Activated CD4-positive, alpha-beta T cell treated with anti-CD3 and anti-CD28 coated beads, Interleukin-2, amount 10 ng/mL, durations not matched to agents 24 days and 14 days (primary cell): ENCODE data around the gene PRCP. TPM values are rescaled to one million over a fixed set of nuclear protein-coding genes. Genes with fewer than 3 reads are reported as not detected.
A peak's percentile ranks its signal among the peaks of the same experiment; 100 is the strongest.
"Not testable (repeated sequence)": the region's sequence is repeated elsewhere in the genome, so short reads cannot be mapped to it uniquely, and the experiment has no call there.

Experiments
- DNase-seq: peaks from one replicate; pipeline ENCODE4 v3.0.0; 2022
- H3K27ac Mint-ChIP-seq: one replicate; pipeline ENCODE4 v1.8.0; 2022; ENCODE audit warnings: mild to moderate bottlenecking, mixed read lengths
- H3K27me3 Mint-ChIP-seq: one replicate; pipeline ENCODE4 v1.8.0; 2022; ENCODE audit warnings: mixed read lengths
- H3K36me3 Mint-ChIP-seq: one replicate; pipeline ENCODE4 v1.8.0; 2022; ENCODE audit warnings: low read depth, mild to moderate bottlenecking, mixed read lengths
- H3K4me1 Mint-ChIP-seq: one replicate; pipeline ENCODE4 v1.8.0; 2021; ENCODE audit warnings: mixed read lengths
- H3K4me3 Mint-ChIP-seq: one replicate; pipeline ENCODE4 v1.8.0; 2022; ENCODE audit warnings: mild to moderate bottlenecking, moderate library complexity, mixed read lengths
- H3K9me3 Mint-ChIP-seq: one replicate; pipeline ENCODE4 v1.8.0; 2021; ENCODE audit warnings: mixed read lengths
- intact Hi-C: fragments of 100-400 bp; cut with micrococcal nuclease; formaldehyde crosslinking; loops from one replicate; pipeline ENCODE4 v1.15.1; 2023
- total RNA-seq: library from RNA; stranded (reverse); gene quantifications from 2 replicates; pipeline ENCODE4 v1.2.3, GENCODE V29; 2022

The PRCP gene
- 20.6 and 22.6 TPM in 2 replicates for total RNA-seq

- peaks cover 2% of the 10 kb centered on the region for H3K36me3 Mint-ChIP-seq
- peaks cover 51% of the 10 kb centered on the region for H3K4me1 Mint-ChIP-seq
- H3K9me3 Mint-ChIP-seq, result no peaks in the 10 kb centered on the region
- peak; percentile 98 for DNase-seq
- H3K4me3 Mint-ChIP-seq, result peak within 1 kb of the TSS; percentile 92
- intact Hi-C loops, result loop anchor here (1.0 to 5.0 kb wide), 10 partner anchors 20 to 386 kb away; partner anchors contain the start of genes ANKRD42, CCDC90B and RAB30
- no peaks in the 10 kb centered on the region for H3K27me3 Mint-ChIP-seq
- peak within 1 kb of the TSS; percentile 100 for H3K27ac Mint-ChIP-seq
These were observed at the start of gene PRCP for GRCh38 chr11:82900277-82901164. TSS of gene PRCP (minus strand) at chr11:82900430. CDS start at chr11:82900402, 28 bp downstream.

- Mint-ChIP-seq H3K27ac (no peak overlapping the region), H3K27me3 (peaks cover 18% of the 10 kb centered on the region), H3K4me3 (no peak overlapping the region), H3K4me1 (no peaks in the 10 kb centered on the region), H3K36me3 (peaks cover 24% of the 10 kb centered on the region), H3K9me3 (peaks cover 27% of the 10 kb centered on the region)
- intact Hi-C loops, result no loop called here
- DNase-seq, result no peak
These were observed 49.1 kb upstream of the PRCP start for GRCh38 chr11:82949352-82949751.

- no peak overlapping the region for H3K27ac Mint-ChIP-seq
These were observed 45.5 kb upstream of the PRCP start for GRCh38 chr11:82945682-82946081.

GRCh38 chr11:82945041-82945440, 44.8 kb upstream of the PRCP start:
- Mint-ChIP-seq H3K27me3 (peaks cover 14% of the 10 kb centered on the region), H3K9me3 (peaks cover 15% of the 10 kb centered on the region)
- H3K4me3 Mint-ChIP-seq, intact Hi-C loops, H3K36me3 Mint-ChIP-seq, DNase-seq, H3K27ac Mint-ChIP-seq, H3K4me1 Mint-ChIP-seq: not testable (repeated sequence)

More at GRCh38 chr11:82945682-82946081, 45.5 kb upstream of the PRCP start:
- no peaks in the 10 kb centered on the region for H3K4me1 Mint-ChIP-seq
- no peak overlapping the region for H3K4me3 Mint-ChIP-seq
- H3K9me3 Mint-ChIP-seq, result peaks cover 15% of the 10 kb centered on the region
- intact Hi-C loops, result no loop called here
- H3K27me3 Mint-ChIP-seq, result peaks cover 14% of the 10 kb centered on the region
- no peak for DNase-seq
- H3K36me3 Mint-ChIP-seq, result peaks cover 4% of the 10 kb centered on the region

GRCh38 chr11:82944198-82944597, 44.0 kb upstream of the PRCP start:
- no peak overlapping the region for H3K27ac Mint-ChIP-seq
- peaks cover 6% of the 10 kb centered on the region for H3K36me3 Mint-ChIP-seq
- H3K27me3 Mint-ChIP-seq, result peaks cover 10% of the 10 kb centered on the region
- no peak overlapping the region for H3K4me3 Mint-ChIP-seq
- intact Hi-C loops, result no loop called here
- DNase-seq, result no peak
- H3K9me3 Mint-ChIP-seq, result peaks cover 15% of the 10 kb centered on the region
- no peaks in the 10 kb centered on the region for H3K4me1 Mint-ChIP-seq

GRCh38 chr11:82943430-82943829, 43.2 kb upstream of the PRCP start:
- DNase-seq, H3K4me1 Mint-ChIP-seq, H3K27me3 Mint-ChIP-seq, H3K27ac Mint-ChIP-seq, H3K4me3 Mint-ChIP-seq, H3K36me3 Mint-ChIP-seq, intact Hi-C loops: not testable (repeated sequence)
- peaks cover 15% of the 10 kb centered on the region for H3K9me3 Mint-ChIP-seq

GRCh38 chr11:82942376-82942775, 42.1 kb upstream of the PRCP start:
- H3K9me3 Mint-ChIP-seq, result peaks cover 15% of the 10 kb centered on the region
- H3K4me3 Mint-ChIP-seq, result no peak overlapping the region
- H3K4me1 Mint-ChIP-seq, result no peaks in the 10 kb centered on the region
- H3K27ac Mint-ChIP-seq, result no peak overlapping the region
- DNase-seq, result no peak
- H3K27me3 Mint-ChIP-seq, result peaks cover 5% of the 10 kb centered on the region
- intact Hi-C loops, result no loop called here
- H3K36me3 Mint-ChIP-seq, result peaks cover 6% of the 10 kb centered on the region

- intact Hi-C loops, result no loop called here
- Mint-ChIP-seq H3K4me3 (no peak overlapping the region), H3K27ac (no peak overlapping the region), H3K27me3 (no peaks in the 10 kb centered on the region), H3K36me3 (peaks cover 11% of the 10 kb centered on the region), H3K4me1 (no peaks in the 10 kb centered on the region), H3K9me3 (peaks cover 11% of the 10 kb centered on the region)
- no peak for DNase-seq
These were observed 39.2 kb upstream of the PRCP start for GRCh38 chr11:82939456-82939855.

- H3K36me3 Mint-ChIP-seq, result peaks cover 25% of the 10 kb centered on the region
- no peak overlapping the region for H3K27ac Mint-ChIP-seq
- H3K4me3 Mint-ChIP-seq, result no peak overlapping the region
- H3K4me1 Mint-ChIP-seq, result peaks cover 3% of the 10 kb centered on the region
- H3K9me3 Mint-ChIP-seq, result peaks cover 11% of the 10 kb centered on the region
- intact Hi-C loops, result no loop called here
- no peak for DNase-seq
- H3K27me3 Mint-ChIP-seq, result no peaks in the 10 kb centered on the region
These were observed 37.3 kb upstream of the PRCP start for GRCh38 chr11:82937554-82937953.

- H3K36me3 Mint-ChIP-seq, result peaks cover 34% of the 10 kb centered on the region
These were observed 36.0 kb upstream of the PRCP start for GRCh38 chr11:82936261-82936660.

GRCh38 chr11:82932564-82932963, 32.3 kb upstream of the PRCP start:
- H3K9me3 Mint-ChIP-seq, result no peaks in the 10 kb centered on the region
- intact Hi-C loops, result no loop called here
- no peak overlapping the region for H3K27ac Mint-ChIP-seq
- H3K4me1 Mint-ChIP-seq, result peaks cover 8% of the 10 kb centered on the region
- H3K27me3 Mint-ChIP-seq, result no peaks in the 10 kb centered on the region
- H3K36me3 Mint-ChIP-seq, result peaks cover 38% of the 10 kb centered on the region
- H3K4me3 Mint-ChIP-seq, result no peak overlapping the region
- DNase-seq, result no peak

More at GRCh38 chr11:82936261-82936660, 36.0 kb upstream of the PRCP start:
- Mint-ChIP-seq H3K27ac (no peak overlapping the region), H3K4me3 (no peak overlapping the region), H3K27me3 (no peaks in the 10 kb centered on the region), H3K4me1 (peaks cover 7% of the 10 kb centered on the region), H3K9me3 (peaks cover 6% of the 10 kb centered on the region)
- DNase-seq, result no peak
- intact Hi-C loops, result no loop called here

- Mint-ChIP-seq H3K36me3 (peaks cover 37% of the 10 kb centered on the region), H3K4me1 (peaks cover 13% of the 10 kb centered on the region)
- intact Hi-C loops, result no loop called here
These were observed 30.5 kb upstream of the PRCP start for GRCh38 chr11:82930734-82931133.

GRCh38 chr11:82930229-82930628, 30.0 kb upstream of the PRCP start:
- no peak overlapping the region for H3K4me3 Mint-ChIP-seq
- no peaks in the 10 kb centered on the region for H3K9me3 Mint-ChIP-seq
- peaks cover 13% of the 10 kb centered on the region for H3K4me1 Mint-ChIP-seq
- peaks cover 35% of the 10 kb centered on the region for H3K36me3 Mint-ChIP-seq
- H3K27ac Mint-ChIP-seq, result no peak overlapping the region
- DNase-seq, result no peak
- intact Hi-C loops, result no loop called here
- H3K27me3 Mint-ChIP-seq, result no peaks in the 10 kb centered on the region

More at GRCh38 chr11:82930734-82931133, 30.5 kb upstream of the PRCP start:
- H3K27ac Mint-ChIP-seq, result no peak overlapping the region
- no peaks in the 10 kb centered on the region for H3K27me3 Mint-ChIP-seq
- no peak overlapping the region for H3K4me3 Mint-ChIP-seq
- no peaks in the 10 kb centered on the region for H3K9me3 Mint-ChIP-seq
- no peak for DNase-seq

- no peak for DNase-seq
- Mint-ChIP-seq H3K4me1 (peaks cover 13% of the 10 kb centered on the region), H3K27me3 (no peaks in the 10 kb centered on the region), H3K4me3 (no peak overlapping the region), H3K36me3 (peaks cover 36% of the 10 kb centered on the region), H3K9me3 (no peaks in the 10 kb centered on the region), H3K27ac (no peak overlapping the region)
- intact Hi-C loops, result loop anchor here (5.0 kb wide), 1 partner anchor 323 kb away; no protein-coding TSS in a partner anchor
These were observed 28.9 kb upstream of the PRCP start for GRCh38 chr11:82929121-82929520.
